Keratinocyte (primary cell): ENCODE results near the gene SMCHD1. TPM values are rescaled to one million over a fixed set of nuclear protein-coding genes. Genes with fewer than 3 reads are reported as not detected.

Experiments
- DNase-seq: peaks from one replicate; pipeline ENCODE4 v3.0.0-alpha.2; 2011; ENCODE audit warnings: low read depth, missing footprints, low spot score
- FAIRE-seq: peaks from 2 replicates; lab custom pipeline; 2011; peaks lifted over from hg19 to GRCh38; lab: Jason Lieb, UNC
- H2AFZ ChIP-seq: 2 replicates; pipeline ENCODE4 v1.6.0; 2012; ENCODE audit warnings: low read length, control low read depth, inconsistent platforms; ENCODE audit not compliant: control insufficient read depth
- H3K27ac ChIP-seq: 2 replicates; pipeline ENCODE4 v1.5.1; 2011; ENCODE audit warnings: low read length; ENCODE audit not compliant: control insufficient read depth, insufficient read depth
- H3K27me3 ChIP-seq: 3 replicates; pipeline ENCODE4 v1.6.0; 2011; ENCODE audit warnings: low read length; ENCODE audit not compliant: control insufficient read depth, insufficient read depth; ENCODE audit errors: extremely low read depth
- H3K36me3 ChIP-seq, 2 experiments: 2 replicates in 1 of 2; 3 replicates in 1 of 2; pipeline ENCODE4 v1.5.1; 2011; ENCODE audit warnings: low read length in 2 of 2, mild to moderate bottlenecking in 1 of 2; ENCODE audit not compliant: control insufficient read depth in 2 of 2, insufficient read depth in 2 of 2; ENCODE audit errors: extremely low read depth in 1 of 2
- H3K4me1 ChIP-seq: 3 replicates; pipeline ENCODE4 v1.5.1; 2011; ENCODE audit warnings: low read length; ENCODE audit not compliant: control insufficient read depth, insufficient read depth; ENCODE audit errors: extremely low read depth
- H3K4me2 ChIP-seq: 3 replicates; pipeline ENCODE4 v1.6.0; 2011; ENCODE audit warnings: low read depth, low read length; ENCODE audit not compliant: control insufficient read depth, insufficient read depth; ENCODE audit errors: extremely low read depth
- H3K4me3 ChIP-seq, 3 experiments: fragments of 200-600 bp in 1 of 3; sonication (generic) in 1 of 3; 2 replicates in 2 of 3; 3 replicates in 1 of 3; pipeline ENCODE4 v1.5.1; 2011 to 2016; ENCODE audit warnings: low read length in 3 of 3, mild to moderate bottlenecking in 3 of 3, control low read depth in 2 of 3, inconsistent platforms in 1 of 3, low read depth in 1 of 3, mixed read lengths in 1 of 3, mixed run types in 1 of 3, moderate library complexity in 1 of 3; ENCODE audit not compliant: control insufficient read depth in 2 of 3, insufficient read depth in 2 of 3; ENCODE audit errors: extremely low read depth in 1 of 3
- H3K79me2 ChIP-seq: 2 replicates; pipeline ENCODE4 v1.6.0; 2012; ENCODE audit warnings: low read length; ENCODE audit not compliant: control insufficient read depth, insufficient read depth
- H3K9ac ChIP-seq: 3 replicates; pipeline ENCODE4 v1.6.0; 2011; ENCODE audit warnings: low read length; ENCODE audit not compliant: control insufficient read depth, insufficient read depth; ENCODE audit errors: extremely low read depth
- H3K9me1 ChIP-seq: 3 replicates; pipeline ENCODE4 v1.6.0; 2011; ENCODE audit warnings: low read length; ENCODE audit not compliant: control insufficient read depth, insufficient read depth; ENCODE audit errors: extremely low read depth
- H3K9me3 ChIP-seq: 2 replicates; pipeline ENCODE4 v1.5.1; 2012; ENCODE audit warnings: low read depth, low read length; ENCODE audit not compliant: control insufficient read depth
- H4K20me1 ChIP-seq: 3 replicates; pipeline ENCODE4 v1.6.0; 2011; ENCODE audit warnings: low read length; ENCODE audit not compliant: control insufficient read depth, insufficient read depth; ENCODE audit errors: extremely low read depth
- CTCF ChIP-seq, 3 experiments: IDR thresholded peaks in 1 of 3; conservative IDR thresholded peaks in 1 of 3; optimal IDR thresholded peaks in 1 of 3; 2 replicates in 2 of 3; 3 replicates in 1 of 3; pipeline versions ENCODE3 to v1.5.1; 2011; ENCODE audit warnings: low read length in 3 of 3, mild to moderate bottlenecking in 3 of 3, moderate library complexity in 2 of 3, control low read depth in 1 of 3, inconsistent platforms in 1 of 3; ENCODE audit not compliant: insufficient read depth in 2 of 3; ENCODE audit errors: extremely low read depth in 1 of 3
- EZH2 ChIP-seq: IDR thresholded peaks from one replicate; pipeline ENCODE4 v1.6.1; 2012; ENCODE audit warnings: inconsistent platforms, mild to moderate bottlenecking, low read length, moderate library complexity
- dilution Hi-C: fragments of 300-500 bp; cut with MboI; formaldehyde crosslinking; loops from one replicate; pipeline ENCODE4 v1.7.0; 2020; ENCODE audit warnings: low sequenced_read_pairs; ENCODE audit not compliant: extremely low pct_ligation_motif_present
- polyA plus RNA-seq, 5 experiments: library from polyadenylated mRNA; depleted of rRNA in 3 of 5; stranded (reverse) in 3 of 5; stranded (forward) in 1 of 5; unstranded in 1 of 5; fragments of >200 nt; gene quantifications; 1 replicate in 1 of 5; 2 replicates in 3 of 5; 3 replicates in 1 of 5; pipeline versions ENCODE4 v1.2.1 to v1.2.3, GENCODE V29; 2011 to 2012; ENCODE audit warnings: missing spikeins in 2 of 5, low read depth in 1 of 5, low replicate concordance in 1 of 5

The SMCHD1 gene
- polyA plus RNA-seq, 1 donor (not counting 4 experiments of a cell fraction or from before 2014, with no cell fraction given), result 18.5 TPM

- no peaks in the 10 kb centered on the region for H4K20me1 ChIP-seq
- no peak for FAIRE-seq
Measured at GRCh38 chr18:2818281-2818680, 162.8 kb downstream of the SMCHD1 start.

GRCh38 chr18:2821695-2822094 is 166.2 kb downstream of the SMCHD1 start:
- no peaks in the 10 kb centered on the region for H3K9me1 ChIP-seq
- DNase-seq, result no peak
- H3K79me2 ChIP-seq, result no peaks in the 10 kb centered on the region
- dilution Hi-C loops, result no loop called here
- no peaks in the 10 kb centered on the region for H3K9me3 ChIP-seq
- H3K9ac ChIP-seq, result no peak overlapping the region
- TF ChIP-seq EZH2 (no peak), CTCF (optimal IDR thresholded peaks at IDR 0.05 in 1 of 3, IDR thresholded peaks at IDR 0.05 in 1 of 3, conservative IDR thresholded peaks at IDR 0.05 in 1 of 3; ENCODE audit: extremely low read depth in 1 of 3, insufficient read depth in 2 of 3, low read length in 3 of 3) (no peak)
- H3K4me2 ChIP-seq, result no peak overlapping the region
- FAIRE-seq, result no peak
- H3K27me3 ChIP-seq, result no peaks in the 10 kb centered on the region
- H3K4me3 ChIP-seq, result no peak overlapping the region
- no peak overlapping the region for H3K27ac ChIP-seq
- no peaks in the 10 kb centered on the region for H4K20me1 ChIP-seq
- H3K4me1 ChIP-seq, result no peaks in the 10 kb centered on the region
- no peaks in the 10 kb centered on the region for H3K36me3 ChIP-seq
- H2AFZ ChIP-seq, result no peak overlapping the region

More at GRCh38 chr18:2818281-2818680, 162.8 kb downstream of the SMCHD1 start:
- no peaks in the 10 kb centered on the region for H3K36me3 ChIP-seq
- dilution Hi-C loops, result no loop called here
- H3K4me3 ChIP-seq, result no peak overlapping the region
- H3K9ac ChIP-seq, result no peak overlapping the region
- TF ChIP-seq EZH2 (no peak), CTCF (optimal IDR thresholded peaks at IDR 0.05 in 1 of 3, IDR thresholded peaks at IDR 0.05 in 1 of 3, conservative IDR thresholded peaks at IDR 0.05 in 1 of 3; ENCODE audit: extremely low read depth in 1 of 3, insufficient read depth in 2 of 3, low read length in 3 of 3) (no peak)
- H3K9me3 ChIP-seq, result no peaks in the 10 kb centered on the region
- no peak overlapping the region for H2AFZ ChIP-seq
- H3K4me1 ChIP-seq, result no peaks in the 10 kb centered on the region
- DNase-seq, result no peak
- H3K9me1 ChIP-seq, result no peaks in the 10 kb centered on the region
- H3K4me2 ChIP-seq, result no peak overlapping the region
- H3K27ac ChIP-seq, result no peak overlapping the region
- H3K27me3 ChIP-seq, result no peaks in the 10 kb centered on the region
- no peaks in the 10 kb centered on the region for H3K79me2 ChIP-seq
